Tongue (tissue), 2 donors: ENCODE measurements around the gene ARID3B. TPM values are rescaled to one million over a fixed set of nuclear protein-coding genes. Genes with fewer than 3 reads are reported as not detected.
A peak's percentile ranks its signal among the peaks of the same experiment; 100 is the strongest.
"Not testable (repeated sequence)": the region's sequence is repeated elsewhere in the genome, so short reads cannot be mapped to it uniquely, and the experiment has no call there.

Source experiments
- DNase-seq: peaks from one replicate; pipeline ENCODE4 v3.0.0-alpha.2; 2015
- total RNA-seq: library from RNA; depleted of rRNA; stranded (reverse); fragments of >200 nt; gene quantifications from one replicate; pipeline ENCODE4 v1.2.3, GENCODE V29; 2014

ARID3B gene
- total RNA-seq, 1 donor from 2014 or later = 4.1 TPM

DNA sequence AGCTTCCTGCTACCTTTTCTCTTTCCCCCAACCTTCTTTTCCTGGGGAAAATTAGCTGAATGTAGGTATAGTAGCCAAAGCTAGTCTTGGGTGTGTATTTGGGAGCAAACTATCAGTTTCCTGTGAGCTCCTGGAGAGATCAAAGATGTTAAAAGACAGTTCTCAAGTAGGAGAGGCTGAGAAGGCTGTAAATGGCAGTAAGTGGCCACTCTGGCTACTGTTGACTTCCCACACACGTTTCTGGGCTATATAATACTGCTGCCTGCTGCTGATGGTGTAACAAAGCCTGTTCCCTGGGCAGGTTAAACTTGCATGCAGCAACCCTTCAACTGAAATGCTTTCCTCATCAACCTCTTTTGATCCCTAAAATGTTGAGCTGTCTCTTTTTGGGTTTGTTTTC is 27.6 kb downstream of the ARID3B start:
- no peak for DNase-seq

GRCh38 chr15:74569731-74570070 is 28.7 kb downstream of the ARID3B start:
- no peak for DNase-seq

GRCh38 chr15:74571191-74571590 is 30.2 kb downstream of the ARID3B start:
- DNase-seq = no peak

DNA sequence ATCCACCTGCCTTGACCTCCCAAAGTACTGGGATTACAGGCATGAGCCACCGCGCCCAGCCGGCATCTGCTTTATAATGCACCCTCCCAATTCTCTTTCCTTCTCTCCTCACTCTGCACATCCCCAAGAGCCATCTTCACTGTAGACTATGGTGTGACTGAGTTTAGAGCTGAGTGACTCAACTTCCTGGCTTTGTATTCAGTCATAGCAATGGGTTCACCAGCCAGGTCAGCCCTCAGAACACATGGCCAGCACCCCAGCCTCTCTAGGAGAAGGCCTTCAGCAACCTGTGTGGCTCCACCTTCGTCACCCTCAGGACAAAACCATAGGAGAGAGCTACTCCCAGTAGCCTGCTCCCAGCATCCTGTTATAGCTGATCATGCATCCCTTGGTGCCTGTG is 33.0 kb downstream of the ARID3B start:
- no peak for DNase-seq

DNA sequence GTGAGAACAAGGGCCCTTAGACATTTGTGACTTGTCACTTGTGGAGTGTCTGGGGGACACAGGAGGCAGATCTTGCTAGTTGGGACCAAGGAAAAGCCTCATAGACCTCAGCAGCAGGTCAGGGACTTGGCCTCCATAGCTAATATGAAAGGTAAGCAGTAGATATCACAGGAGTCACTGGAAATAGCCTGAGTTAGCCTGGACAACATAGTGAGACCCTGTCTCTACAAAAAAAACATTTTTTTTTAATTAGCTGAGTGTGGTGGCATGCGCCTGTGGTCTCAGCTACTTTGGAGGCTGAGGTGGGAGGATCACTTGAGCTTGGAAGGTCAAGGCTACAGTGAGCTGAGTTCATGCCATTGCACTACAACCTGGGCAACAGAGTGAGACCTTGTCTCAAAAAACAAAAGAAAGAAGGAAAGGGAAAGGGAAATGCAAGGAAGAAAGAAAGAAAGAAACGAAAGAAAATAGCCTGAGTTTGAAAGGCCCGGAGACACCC is 37.5 kb downstream of the ARID3B start:
- no peak for DNase-seq

DNA sequence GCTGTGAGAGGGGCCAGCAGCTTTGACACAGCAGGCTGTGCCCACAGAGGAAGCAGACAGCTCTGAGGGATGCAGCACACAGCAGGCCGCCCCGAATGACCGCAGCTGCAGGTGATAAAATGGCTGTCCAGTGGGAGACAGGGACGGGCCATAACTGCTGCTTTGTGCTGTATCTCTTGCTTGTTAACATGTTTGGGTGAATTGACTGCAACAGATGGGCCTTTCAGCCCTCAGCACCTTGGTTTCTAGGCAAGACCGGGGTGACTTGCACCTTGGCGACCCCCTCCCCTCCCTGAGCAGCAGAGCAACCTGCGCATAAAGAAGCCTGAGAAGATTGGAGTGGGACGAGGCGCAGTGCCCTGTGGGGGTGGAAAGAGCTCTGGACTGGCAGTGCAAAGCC is 38.0 kb downstream of the ARID3B start:
- DNase-seq = no peak

- no peak for DNase-seq
Measured at GRCh38 chr15:74580538-74581350, 39.7 kb downstream of the ARID3B start.

DNA sequence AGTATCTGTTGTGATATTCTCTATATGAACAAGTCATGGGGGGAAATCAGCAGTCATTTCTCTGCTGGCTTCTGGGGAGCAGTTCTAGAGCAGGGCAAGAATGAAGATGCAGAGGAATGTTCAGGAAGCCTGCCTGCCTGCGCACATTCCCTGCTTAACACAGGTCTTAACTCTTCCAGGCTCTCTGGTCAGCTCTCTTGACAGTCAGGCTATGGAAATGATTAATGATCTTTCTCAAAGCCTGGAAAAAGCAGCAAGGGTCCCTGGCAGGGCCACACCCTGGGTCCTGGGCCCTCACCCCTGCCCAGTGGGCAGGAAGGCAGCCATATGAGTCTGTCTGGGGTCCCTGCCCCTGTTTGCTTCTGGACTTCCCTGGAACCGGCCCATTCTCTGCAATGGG is 43.2 kb downstream of the ARID3B start:
- no peak for DNase-seq

DNA sequence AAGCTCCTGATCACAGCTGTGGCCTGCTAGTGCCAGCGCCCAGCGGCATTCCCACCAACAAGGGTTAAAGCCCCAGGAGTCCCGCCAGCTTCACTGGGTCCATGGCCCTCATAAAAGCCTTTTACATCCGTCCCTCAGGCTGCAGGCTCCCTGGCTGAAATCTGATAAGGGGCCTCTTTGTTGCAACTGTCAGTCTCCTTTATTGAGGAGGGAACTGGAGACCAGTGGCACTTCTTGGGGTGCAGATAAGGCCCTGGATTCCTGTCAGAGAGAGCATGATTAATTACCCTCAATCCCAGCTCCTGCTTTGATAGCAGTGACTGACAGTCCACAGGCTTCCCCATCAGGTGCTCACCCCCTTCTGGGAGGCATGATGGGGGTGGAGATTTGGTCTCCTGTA is 43.8 kb downstream of the ARID3B start:
- DNase-seq = no peak

DNA sequence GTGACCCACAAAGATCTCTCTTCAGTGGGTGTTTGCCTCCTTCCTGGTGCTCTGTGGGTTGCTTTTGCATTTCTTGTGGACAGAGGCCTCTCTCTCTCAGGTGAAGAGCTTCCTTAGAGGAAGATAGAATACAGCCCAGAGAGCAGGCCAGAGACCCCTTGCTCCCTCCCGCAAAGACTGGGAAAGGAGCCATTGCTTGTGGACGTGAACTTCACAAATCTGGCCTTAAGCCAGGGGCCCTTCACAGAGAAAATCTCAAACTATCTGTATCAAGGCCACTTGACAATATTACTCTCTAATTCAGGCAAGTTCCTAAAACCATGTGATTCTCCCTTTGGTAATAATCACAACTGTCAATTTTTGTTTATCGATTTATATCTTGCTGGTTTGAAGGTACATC is 44.2 kb downstream of the ARID3B start:
- no peak for DNase-seq

- no peak for DNase-seq
Measured at GRCh38 chr15:74585857-74586256, 44.8 kb downstream of the ARID3B start.

DNA sequence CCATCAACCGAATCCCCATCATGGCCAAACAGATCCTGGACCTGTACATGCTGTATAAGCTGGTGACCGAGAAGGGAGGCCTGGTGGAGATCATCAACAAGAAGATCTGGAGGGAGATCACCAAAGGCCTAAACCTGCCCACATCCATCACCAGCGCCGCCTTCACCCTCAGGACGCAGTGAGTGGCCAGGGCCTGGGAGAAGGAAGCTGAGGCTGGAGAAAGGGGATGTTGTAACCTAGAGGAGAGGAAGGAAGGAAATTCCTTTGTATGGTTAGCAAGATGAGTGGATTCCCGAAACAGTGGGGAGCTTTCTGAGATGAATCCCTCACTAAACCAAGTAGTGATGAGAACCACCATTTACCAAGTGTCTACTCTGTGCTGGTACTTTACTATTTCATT is 48.8 kb downstream of the ARID3B start:
- no peak for DNase-seq

GRCh38 chr15:74592222-74592621 is 51.2 kb downstream of the ARID3B start:
- no peak for DNase-seq

DNA sequence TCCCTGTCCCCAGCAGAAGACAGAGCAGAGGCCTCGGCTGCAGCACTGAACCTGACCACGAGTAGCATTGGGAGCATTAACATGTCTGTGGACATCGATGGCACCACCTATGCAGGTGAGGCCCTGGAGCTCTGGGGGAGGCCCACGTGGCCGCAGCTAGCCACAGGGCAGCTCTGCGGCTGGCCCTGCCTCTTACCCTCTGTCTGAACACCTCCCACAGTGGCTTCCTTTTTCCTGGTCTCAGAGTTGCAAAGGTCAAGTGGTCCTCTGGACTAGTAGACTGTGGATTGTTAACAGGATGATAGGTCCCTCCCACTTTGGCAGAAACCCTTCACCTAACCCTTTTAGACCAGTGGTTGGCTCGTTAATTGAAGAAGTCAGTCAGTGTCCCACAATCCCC is 52.1 kb downstream of the ARID3B start:
- no peak for DNase-seq

DNA sequence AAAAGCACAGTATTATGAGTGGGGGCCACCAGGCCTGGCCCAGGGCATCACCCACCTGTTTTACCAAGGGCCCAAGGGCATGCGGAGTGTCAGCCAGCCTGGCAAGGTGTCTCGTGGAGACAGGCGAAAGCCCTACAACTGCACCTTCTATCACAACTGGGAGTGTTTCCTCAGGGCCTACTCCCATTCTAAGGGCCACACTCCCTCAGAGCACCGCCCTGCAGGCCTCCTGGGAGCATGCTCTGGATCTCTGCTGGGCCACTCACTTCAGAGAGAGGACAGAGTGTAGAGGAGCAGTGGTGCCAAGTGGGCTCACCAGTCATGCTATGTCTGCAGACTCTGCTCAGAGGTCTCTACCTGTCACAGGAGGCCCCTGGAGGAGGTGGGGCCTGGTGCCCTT is 53.4 kb downstream of the ARID3B start:
- no peak for DNase-seq

GRCh38 chr15:74595271-74595670 is 54.3 kb downstream of the ARID3B start:
- no peak for DNase-seq

DNA sequence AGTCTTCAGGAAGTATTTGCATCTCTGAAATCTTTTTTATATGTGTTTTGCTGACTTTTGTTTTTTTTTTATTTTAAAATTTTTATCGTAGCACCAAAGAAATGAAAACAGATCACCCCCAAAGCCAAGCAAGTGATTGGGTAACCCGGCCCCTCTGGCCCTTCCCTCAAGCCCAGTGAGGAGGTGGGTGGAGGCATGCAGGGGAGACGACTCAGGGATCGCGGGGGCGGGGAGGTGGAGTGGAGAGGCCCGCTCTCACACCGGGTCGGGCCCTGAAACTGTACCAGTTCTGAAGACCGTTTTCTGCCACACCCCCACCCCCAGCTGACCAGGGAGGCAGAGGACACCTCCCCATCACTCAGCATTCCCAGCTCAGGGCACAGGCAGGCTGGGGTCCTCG is 55.7 kb downstream of the ARID3B start:
- not testable (repeated sequence) for DNase-seq

- not testable (repeated sequence) for DNase-seq
Measured at GRCh38 chr15:74597146-74597705, 56.2 kb downstream of the ARID3B start.

DNA sequence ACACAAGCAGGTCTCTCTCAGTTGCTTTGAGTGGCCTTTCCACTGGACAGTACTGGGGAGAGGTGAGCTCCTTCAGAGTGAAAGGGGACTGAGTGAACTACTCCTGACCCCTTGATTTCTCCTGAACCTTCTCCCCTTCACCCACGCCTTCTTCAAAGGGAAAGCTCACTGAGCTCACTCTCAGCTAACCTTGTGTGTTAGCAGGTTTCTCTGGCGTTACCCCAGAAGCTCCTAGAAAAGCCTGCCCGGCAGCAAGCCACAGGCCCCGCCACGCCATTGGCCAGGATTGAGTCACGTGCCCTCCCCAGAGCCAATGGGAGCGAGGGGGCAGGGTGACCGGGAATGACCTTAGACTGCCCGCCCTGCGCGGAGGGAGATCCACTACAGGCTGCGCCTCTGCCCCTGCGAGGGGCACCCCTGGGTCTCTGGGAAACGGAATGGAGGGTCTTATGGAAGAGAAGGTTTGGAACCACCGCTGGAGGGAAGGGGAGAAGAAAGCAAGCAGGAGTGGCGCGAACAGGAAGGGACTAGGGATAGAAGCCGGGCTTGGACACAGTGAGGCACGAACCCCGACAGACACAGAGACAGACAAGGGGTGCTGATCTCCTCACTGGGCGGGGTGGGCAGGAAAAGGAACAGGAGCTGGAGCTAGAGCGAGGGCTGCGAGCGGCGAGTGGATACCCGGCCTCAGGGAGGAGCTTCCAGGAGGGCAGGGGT is 57.3 kb downstream of the ARID3B start:
- peak; percentile 96 for DNase-seq

DNA sequence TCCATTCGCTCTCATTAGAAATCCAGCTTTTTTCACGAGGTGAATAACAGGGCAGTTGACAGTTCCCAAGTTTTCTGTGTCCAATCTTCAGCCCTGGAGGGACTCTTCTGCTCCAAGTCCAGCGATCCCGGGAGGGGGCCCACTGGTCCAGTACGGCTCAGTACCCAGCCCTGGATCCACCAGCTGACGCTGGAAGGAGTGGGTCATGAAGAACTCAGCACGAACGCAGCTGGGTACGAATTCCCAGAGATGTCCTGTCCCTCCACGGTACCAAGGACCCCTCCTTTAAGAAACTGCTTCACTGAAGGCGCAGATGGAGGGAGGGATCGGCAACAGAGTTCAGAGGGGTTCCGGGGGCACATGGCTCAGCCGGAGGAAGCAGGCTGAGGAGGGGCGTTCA is 58.1 kb downstream of the ARID3B start:
- no peak for DNase-seq

DNA sequence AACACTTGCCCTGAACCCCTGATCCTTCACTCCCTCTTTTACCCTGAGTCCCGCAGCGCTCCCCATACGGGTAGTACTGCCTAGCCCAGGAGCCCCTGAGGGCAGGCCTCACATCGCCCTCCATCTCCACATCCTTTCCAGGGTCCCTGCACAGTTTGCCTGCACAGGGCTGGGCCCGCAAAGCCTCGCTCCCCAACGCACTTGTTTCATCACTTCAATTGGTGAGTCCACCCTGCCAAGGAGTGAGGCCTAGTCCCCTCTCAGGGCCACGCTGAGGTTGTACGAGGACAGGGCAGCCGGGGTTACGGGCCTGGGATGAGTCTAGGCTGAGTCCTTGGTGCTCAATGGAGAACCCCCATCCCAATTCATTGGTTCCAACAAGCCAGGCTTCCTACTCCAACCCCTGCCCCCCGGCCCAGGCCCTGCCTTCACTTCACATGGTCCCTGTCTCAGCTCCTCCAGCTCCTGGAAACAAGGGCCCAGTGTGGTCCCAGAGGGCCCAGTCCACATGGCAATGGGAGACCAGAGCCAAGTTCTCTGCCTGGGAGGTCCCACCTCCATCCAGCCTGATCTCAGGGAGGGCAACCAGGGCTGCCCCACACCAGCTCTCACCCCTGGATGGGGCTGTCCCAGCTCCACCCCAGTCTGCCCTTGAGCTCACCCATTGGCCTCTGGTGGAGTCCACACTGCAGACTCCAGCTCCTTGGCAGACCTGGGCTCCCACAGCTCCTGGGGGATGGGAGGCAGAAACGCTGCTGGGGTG is 62.2 kb downstream of the ARID3B start:
- DNase-seq = no peak

DNA sequence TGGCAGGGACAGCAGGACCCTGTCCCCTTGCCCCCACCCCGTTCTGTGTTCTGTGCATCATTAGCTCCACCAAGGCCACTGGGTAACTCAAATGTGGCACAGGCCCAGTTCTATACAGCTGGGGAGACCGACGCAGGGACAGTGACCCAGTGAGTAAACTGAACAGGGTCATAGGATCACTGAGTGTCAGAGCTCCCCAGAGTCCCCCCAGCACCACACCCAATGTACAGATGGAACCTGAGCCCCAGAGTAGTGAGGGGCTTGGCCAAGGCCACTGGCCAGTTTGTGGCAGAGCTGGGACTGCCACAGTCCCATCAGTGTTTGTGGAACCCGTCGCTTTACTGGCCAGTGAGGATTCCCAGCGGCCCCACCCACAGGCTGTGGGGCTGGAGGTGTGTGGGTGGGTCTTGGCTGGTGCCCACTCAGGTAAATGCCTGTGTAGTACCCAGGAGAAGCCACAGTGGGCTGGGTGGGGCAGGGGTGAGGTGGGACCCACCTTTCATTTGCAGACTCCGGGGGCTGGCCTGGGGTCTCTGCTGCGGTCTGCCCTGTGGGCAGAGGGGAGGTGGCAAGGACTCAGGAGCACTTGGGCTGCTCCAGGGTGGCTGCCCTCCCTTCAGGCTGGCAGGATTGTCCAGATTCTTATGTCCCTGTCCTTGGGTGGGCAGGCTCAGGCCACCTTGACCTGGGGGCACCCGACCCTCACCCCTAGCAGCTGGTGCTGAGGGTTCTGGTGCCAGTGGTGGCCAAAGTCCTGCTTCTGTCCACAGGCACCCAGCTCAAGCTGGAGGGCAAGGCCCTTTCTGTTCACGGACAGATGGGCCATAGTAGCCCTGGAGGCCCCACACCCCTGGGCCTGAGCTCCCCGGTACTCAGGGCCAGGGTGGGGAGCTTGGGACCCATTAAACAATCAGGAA is 63.0 kb downstream of the ARID3B start:
- no peak for DNase-seq
